Sigmoid colon (tissue), 7 donors: ENCODE results near the gene FLNA. TPM values are rescaled to one million over a fixed set of nuclear protein-coding genes. Genes with fewer than 3 reads are reported as not detected.

Source experiments
- DNase-seq: peaks from one replicate; pipeline ENCODE4 v3.0.0-alpha.2; 2019
- H3K27ac ChIP-seq, 4 donors: fragments of 200-600 bp; sonication (generic); one replicate each; pipeline ENCODE4 v1.5.1; 2016 to 2019; ENCODE audit warnings: mild to moderate bottlenecking in 1 of 4
- H3K27me3 ChIP-seq, 3 donors: fragments of 200-600 bp; sonication (generic); one replicate each; pipeline ENCODE4 v1.5.1; 2019; ENCODE audit warnings: mild to moderate bottlenecking in 1 of 3
- H3K36me3 ChIP-seq, 4 donors: fragments of 200-600 bp; sonication (generic); one replicate each; pipeline ENCODE4 v1.5.1; 2016 to 2019
- H3K4me1 ChIP-seq, 4 donors: fragments of 200-600 bp; sonication (generic); one replicate each; pipeline ENCODE4 v1.5.1; 2017 to 2019
- H3K4me3 ChIP-seq, 4 donors: fragments of 200-600 bp; sonication (generic); one replicate each; pipeline ENCODE4 v1.5.1; 2017 to 2019; ENCODE audit warnings: mild to moderate bottlenecking in 2 of 4, moderate library complexity in 1 of 4
- H3K9me3 ChIP-seq, 4 donors: fragments of 200-600 bp in 3 of 4; sonication (generic) in 3 of 4; one replicate each; pipeline versions ENCODE4 v1.5.1 to v1.6.1; 2013 to 2019
- CTCF ChIP-seq, 4 experiments: fragments of 450-650 bp in 3 of 4; fragments of 200-600 bp in 1 of 4; IDR thresholded peaks; one replicate each; pipeline ENCODE4 v1.5.1; 2016 to 2019; ENCODE audit warnings: antibody characterized with exemption in 4 of 4, mild to moderate bottlenecking in 3 of 4, moderate library complexity in 2 of 4
- EP300 ChIP-seq, 4 donors: sonication (generic); formaldehyde crosslinking; IDR thresholded peaks; one replicate each; pipeline ENCODE4 v1.6.1; 2017; ENCODE audit warnings: antibody characterized with exemption in 4 of 4
- POLR2A ChIP-seq, 2 donors: fragments of 450-650 bp; IDR thresholded peaks; one replicate each; pipeline ENCODE4 v1.6.1; 2016; ENCODE audit warnings: antibody characterized with exemption in 2 of 2, mild to moderate bottlenecking in 2 of 2, moderate library complexity in 2 of 2
- POLR2AphosphoS5 ChIP-seq, 4 donors: sonication (generic); formaldehyde crosslinking; IDR thresholded peaks; one replicate each; pipeline ENCODE4 v1.6.1; 2017; ENCODE audit warnings: antibody characterized with exemption in 4 of 4
- WGBS, 2 donors: extraction: QIAGEN DNeasy Blood & Tissue Kit; methylation state at CpG; one replicate each; pipeline ENCODE4 v1.1.7; 2013; 5-methylcytosine and 5-hydroxymethylcytosine counted together
- intact Hi-C: fragments of 100-400 bp; cut with DNase I; formaldehyde crosslinking; loops from one replicate; pipeline ENCODE4 v1.15.1; 2023
- polyA plus RNA-seq, 3 donors: library from polyadenylated mRNA; stranded (reverse); fragments of 200-250 nt; gene quantifications; one replicate each; pipeline ENCODE4 v1.2.3, GENCODE V29; 2013
- total RNA-seq, 4 donors: library from RNA; depleted of rRNA; stranded (reverse); fragments of >200 nt; gene quantifications; one replicate each; pipeline ENCODE4 v1.1.0, GENCODE V29; 2016
- donor health status: healthy with polysubstance abuse.
- donor health status: Bipolar disorder and iron deficiency.
- donor health status: healthy.

FLNA gene
- total and polyA plus RNA-seq, 7 donors = 27.0 to 9,435 (median 2,494) TPM

GRCh38 chrX:154313147-154313546 lies 61.3 kb downstream of the FLNA start:
- WGBS, 2 donors = 68 to 78% methylated on average over 5 of the region's 5 CpGs
- no peak for TF ChIP-seq EP300 (IDR thresholded peaks at IDR 0.05)
- no peak for TF ChIP-seq POLR2AphosphoS5 (IDR thresholded peaks at IDR 0.05)
- TF ChIP-seq CTCF (IDR thresholded peaks at IDR 0.05) = no peak
- TF ChIP-seq POLR2A (IDR thresholded peaks at IDR 0.05) = no peak
- intact Hi-C loops = no loop called here
- no peak overlapping the region for H3K4me3 ChIP-seq
- no peak overlapping the region for H3K27ac ChIP-seq
- no peaks in the 10 kb centered on the region for H3K36me3 ChIP-seq
- H3K9me3 ChIP-seq = no peaks in the 10 kb centered on the region
- no peak for DNase-seq
- no peaks in the 10 kb centered on the region for H3K4me1 ChIP-seq
- H3K27me3 ChIP-seq = peaks cover 0 to 2% (median 0%) of the 10 kb centered on the region in 3 donors

DNA sequence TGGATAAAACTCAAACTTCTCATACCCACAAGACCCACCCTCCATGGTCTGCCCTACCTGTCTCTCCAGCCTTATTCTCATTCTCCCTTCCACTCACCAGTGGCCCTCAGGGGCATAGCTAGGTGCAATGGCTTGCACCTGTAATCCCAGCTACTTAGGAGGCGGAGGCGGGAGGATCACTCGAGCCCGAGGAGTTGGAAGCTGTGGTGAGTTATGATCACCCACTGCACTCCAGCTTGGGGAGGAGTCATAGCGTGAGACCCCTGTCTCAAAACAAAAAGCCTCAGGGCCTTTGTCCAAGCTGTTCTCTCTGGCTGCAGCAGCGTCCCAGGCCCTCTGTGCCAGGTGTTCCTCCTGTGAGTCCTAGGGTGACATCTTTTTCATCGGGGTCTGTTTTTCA lies 62.3 kb downstream of the FLNA start:
- H3K9me3 ChIP-seq = no peaks in the 10 kb centered on the region
- no peak overlapping the region for H3K27ac ChIP-seq
- H3K4me1 ChIP-seq = no peaks in the 10 kb centered on the region
- H3K36me3 ChIP-seq = no peaks in the 10 kb centered on the region
- DNase-seq = no peak
- H3K27me3 ChIP-seq = peaks cover 0 to 2% (median 0%) of the 10 kb centered on the region in 3 donors
- H3K4me3 ChIP-seq = no peak overlapping the region
- intact Hi-C loops = no loop called here
- 94 to 97% methylated on average over 7 of the region's 7 CpGs for WGBS, 2 donors
- TF ChIP-seq POLR2A (IDR thresholded peaks at IDR 0.05) = no peak
- no peak for TF ChIP-seq CTCF (IDR thresholded peaks at IDR 0.05)
- TF ChIP-seq EP300 (IDR thresholded peaks at IDR 0.05) = no peak
- TF ChIP-seq POLR2AphosphoS5 (IDR thresholded peaks at IDR 0.05) = no peak

DNA sequence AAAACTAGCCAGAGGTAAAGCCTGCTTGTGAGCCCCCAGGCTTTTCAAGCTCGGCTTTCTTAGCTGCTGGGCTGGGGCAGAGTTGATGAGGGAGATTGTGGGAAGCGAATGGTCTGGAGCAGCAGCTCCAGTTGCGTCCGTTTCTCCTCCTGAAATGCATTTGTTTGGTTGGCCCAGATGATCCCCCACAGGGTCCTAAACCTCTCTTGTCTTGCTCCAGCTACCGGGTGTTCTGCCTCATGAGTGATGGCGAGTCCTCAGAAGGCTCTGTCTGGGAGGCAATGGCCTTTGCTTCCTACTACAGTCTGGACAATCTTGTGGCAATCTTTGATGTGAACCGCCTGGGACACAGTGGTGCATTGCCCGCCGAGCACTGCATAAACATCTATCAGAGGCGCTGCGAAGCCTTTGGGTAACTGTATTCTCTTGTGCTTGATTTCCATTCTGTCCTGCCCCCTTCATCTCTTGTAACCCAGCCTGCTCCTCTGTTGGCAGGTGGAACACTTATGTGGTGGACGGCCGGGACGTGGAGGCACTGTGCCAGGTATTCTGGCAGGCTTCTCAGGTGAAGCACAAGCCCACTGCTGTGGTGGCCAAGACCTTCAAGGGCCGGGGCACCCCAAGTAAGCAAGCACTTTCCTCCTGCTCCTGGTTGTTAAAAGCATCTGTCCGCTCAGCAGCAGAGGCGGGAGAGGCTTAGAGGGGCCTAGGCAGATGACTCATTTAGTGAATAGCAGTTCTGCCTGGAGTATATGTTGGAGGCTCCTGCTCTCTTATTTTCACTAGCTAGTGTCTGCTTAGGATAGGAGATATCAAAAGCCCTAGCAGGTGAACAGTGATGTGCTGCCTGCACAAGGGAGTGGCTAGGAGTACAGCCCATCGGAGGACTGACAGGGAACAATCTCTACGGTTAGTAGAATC lies 63.6 kb downstream of the FLNA start:
- Histone ChIP-seq H3K4me1 (no peaks in the 10 kb centered on the region), H3K27ac (no peak overlapping the region), H3K36me3 (no peaks in the 10 kb centered on the region), H3K27me3 (peaks cover 0 to 2% (median 0%) of the 10 kb centered on the region in 3 donors), H3K4me3 (no peak overlapping the region), H3K9me3 (no peaks in the 10 kb centered on the region)
- intact Hi-C loops = no loop called here
- TF ChIP-seq POLR2AphosphoS5 (IDR thresholded peaks at IDR 0.05) (no peak), CTCF (IDR thresholded peaks at IDR 0.05) (no peak), EP300 (IDR thresholded peaks at IDR 0.05) (no peak), POLR2A (IDR thresholded peaks at IDR 0.05) (no peak)
- DNase-seq = no peak
- WGBS, 2 donors = 82 to 84% methylated on average over 19 of the region's 19 CpGs

- Histone ChIP-seq H3K36me3 (no peaks in the 10 kb centered on the region), H3K27me3 (no peaks in the 10 kb centered on the region), H3K4me1 (no peaks in the 10 kb centered on the region), H3K27ac (no peak overlapping the region), H3K4me3 (no peak overlapping the region), H3K9me3 (no peaks in the 10 kb centered on the region)
- 88 to 92% methylated on average over 16 of the region's 16 CpGs for WGBS, 2 donors
- no peak for TF ChIP-seq POLR2A (IDR thresholded peaks at IDR 0.05)
- TF ChIP-seq CTCF (IDR thresholded peaks at IDR 0.05) = no peak
- no peak for TF ChIP-seq POLR2AphosphoS5 (IDR thresholded peaks at IDR 0.05)
- TF ChIP-seq EP300 (IDR thresholded peaks at IDR 0.05) = no peak
- DNase-seq = no peak
- intact Hi-C loops = no loop called here
Measured at GRCh38 chrX:154309041-154309775, 65.2 kb downstream of the FLNA start.
